ENCODE measurements around the gene OR9A2. TPM values are rescaled to one million over a fixed set of nuclear protein-coding genes. Genes with fewer than 3 reads are reported as not detected.

The OR9A2 gene
- total RNA-seq: 1.2 TPM in 1 of 2 replicates, not detected in the other

GRCh38 chr7:143027032-143027431 is at the start of gene OR9A2:
TSS of gene OR9A2 (minus strand) at chr7:143027132. CDS start at chr7:143027132, 0 bp downstream.

GRCh38 chr7:143052041-143052440 is 25.1 kb upstream of the OR9A2 start, which contains the start of gene OR6V1:
TSS of gene OR6V1 (plus strand) at chr7:143052341. CDS start at chr7:143052341, 0 bp downstream.

Other genes starting within 250 kb of the OR9A2 start
- 12.6 and 33.0 TPM in 2 replicates for gene EPHB6, start 172.1 kb downstream of the OR9A2 start, total RNA-seq
- gene TRPV6, start 141.4 kb downstream of the OR9A2 start, total RNA-seq: 0.79 and 0.87 TPM in 2 replicates
- gene TRPV5, start 93.4 kb downstream of the OR9A2 start, total RNA-seq: under 0.01 TPM in 1 of 2 replicates, not detected in the other
- gene LLCFC1, start 87.6 kb downstream of the OR9A2 start, total RNA-seq: not detected in 2 replicates
- gene KEL, start 64.8 kb downstream of the OR9A2 start, total RNA-seq: 0.39 and 1.4 TPM in 2 replicates
- not detected in 2 replicates for gene OR6V1, start 25.2 kb upstream of the OR9A2 start, total RNA-seq
- gene PIP, start 104.9 kb upstream of the OR9A2 start, total RNA-seq: not detected in 2 replicates
- gene TAS2R39, start 156.3 kb upstream of the OR9A2 start, total RNA-seq: not detected in 2 replicates
- not detected in 2 replicates for gene TAS2R40, start 194.9 kb upstream of the OR9A2 start, total RNA-seq
- gene GSTK1, start 236.3 kb upstream of the OR9A2 start, total RNA-seq: 97.4 and 101 TPM in 2 replicates

All from placental epithelial cell (primary cell).